Ishikawa (cell line): ENCODE data around the gene ILRUN.

Source experiments
- CEBPB ChIP-seq: IDR thresholded peaks from 2 replicates; pipeline ENCODE4 v1.6.1; 2012
- CREB1 ChIP-seq: IDR thresholded peaks from 2 replicates; pipeline ENCODE4 v1.6.1; 2012; ENCODE audit warnings: low read depth
- EGR1 ChIP-seq: IDR thresholded peaks from 2 replicates; pipeline ENCODE4 v1.6.1; 2012
- EP300 ChIP-seq: IDR thresholded peaks from 2 replicates; pipeline ENCODE4 v1.6.1; 2012; ENCODE audit warnings: borderline replicate concordance
- FOXM1 ChIP-seq: IDR thresholded peaks from 2 replicates; pipeline ENCODE4 v1.6.1; 2012; ENCODE audit warnings: low read depth, borderline replicate concordance
- MAX ChIP-seq: IDR thresholded peaks from 2 replicates; pipeline ENCODE4 v1.6.1; 2012
- NFIC ChIP-seq: IDR thresholded peaks from 2 replicates; pipeline ENCODE4 v1.6.1; 2012
- RAD21 ChIP-seq: IDR thresholded peaks from 2 replicates; pipeline ENCODE4 v1.6.1; 2012; ENCODE audit warnings: low read depth
- REST ChIP-seq: IDR thresholded peaks from 2 replicates; pipeline ENCODE4 v1.6.1; 2012; ENCODE audit warnings: low read depth, mild to moderate bottlenecking
- TAF1 ChIP-seq: IDR thresholded peaks from 2 replicates; pipeline ENCODE4 v1.6.1; 2012; ENCODE audit warnings: low read depth, mild to moderate bottlenecking
- TCF12 ChIP-seq: IDR thresholded peaks from 2 replicates; pipeline ENCODE4 v1.6.1; 2012; ENCODE audit warnings: low read depth
- TEAD4 ChIP-seq: IDR thresholded peaks from 2 replicates; pipeline ENCODE4 v1.6.1; 2012
- USF1 ChIP-seq: IDR thresholded peaks from 2 replicates; pipeline ENCODE4 v1.6.1; 2012
- YY1 ChIP-seq: IDR thresholded peaks from 2 replicates; pipeline ENCODE4 v1.6.1; 2012; ENCODE audit warnings: low read depth
- ZBTB7A ChIP-seq: IDR thresholded peaks from 2 replicates; pipeline ENCODE4 v1.6.1; 2012; ENCODE audit warnings: low read depth

The ILRUN gene

GRCh38 chr6:34696739-34697543, at the start of gene ILRUN:
Gene ILRUN (minus strand): TSS chr6:34696767. CDS start chr6:34696603, 164 bp downstream.
- peak; percentile 86 for TF ChIP-seq USF1
- no peak for TF ChIP-seq EP300
- TF ChIP-seq EGR1 = no peak
- TF ChIP-seq MAX = no peak
- TF ChIP-seq TEAD4 = no peak
- no peak for TF ChIP-seq RAD21
- no peak for TF ChIP-seq REST
- TF ChIP-seq CEBPB = no peak
- TF ChIP-seq CREB1 = peak; percentile 98
- peak; percentile 23; the same call in 1 of the 2 replicates for TF ChIP-seq TAF1
- no peak for TF ChIP-seq NFIC
- peak; percentile 56; the same call in 1 of the 2 replicates for TF ChIP-seq TCF12
- no peak for TF ChIP-seq ZBTB7A
- TF ChIP-seq FOXM1 = no peak
- peak; percentile 66 for TF ChIP-seq YY1

GRCh38 chr6:34745277-34746103, 48.9 kb upstream of the ILRUN start:
- TF ChIP-seq FOXM1 = no peak
- no peak for TF ChIP-seq EGR1
- no peak for TF ChIP-seq YY1
- TF ChIP-seq TCF12 = no peak
- no peak for TF ChIP-seq RAD21
- TF ChIP-seq TEAD4 = no peak
- no peak for TF ChIP-seq NFIC
- no peak for TF ChIP-seq CREB1
- TF ChIP-seq USF1 = no peak

- no peak for TF ChIP-seq RAD21
- TF ChIP-seq TAF1 = no peak
- no peak for TF ChIP-seq YY1
- TF ChIP-seq EP300 = no peak
- TF ChIP-seq EGR1 = no peak
- TF ChIP-seq CREB1 = no peak
- no peak for TF ChIP-seq TEAD4
- TF ChIP-seq MAX = no peak
- TF ChIP-seq NFIC = no peak
- TF ChIP-seq USF1 = no peak
- TF ChIP-seq REST = no peak
- no peak for TF ChIP-seq CEBPB
- TF ChIP-seq FOXM1 = no peak
- TF ChIP-seq TCF12 = no peak
- no peak for TF ChIP-seq ZBTB7A
Measured at GRCh38 chr6:34743625-34744293, 47.2 kb upstream of the ILRUN start.

- TF ChIP-seq NFIC (no peak), TCF12 (no peak), EP300 (no peak)
Measured at GRCh38 chr6:34742094-34742493, 45.5 kb upstream of the ILRUN start.
